ENCODE data around the gene PRKG1. TPM values are rescaled to one million over a fixed set of nuclear protein-coding genes. Genes with fewer than 3 reads are reported as not detected.

Gene PRKG1
- polyA plus RNA-seq, 1 donor (not counting 4 experiments of a cell fraction or from before 2014, with no cell fraction given), result 0.24 TPM

- DNase-seq (ENCODE audit: low read depth, low spot score), result no peak
- H3K27me3 ChIP-seq (ENCODE audit: control insufficient read depth, extremely low read depth, insufficient read depth, low read length), result no peaks in the 10 kb centered on the region
- peaks cover 9% of the 10 kb centered on the region for H3K4me1 ChIP-seq (ENCODE audit: control insufficient read depth, extremely low read depth, insufficient read depth, low read length)
- TF ChIP-seq, protein P1, sequence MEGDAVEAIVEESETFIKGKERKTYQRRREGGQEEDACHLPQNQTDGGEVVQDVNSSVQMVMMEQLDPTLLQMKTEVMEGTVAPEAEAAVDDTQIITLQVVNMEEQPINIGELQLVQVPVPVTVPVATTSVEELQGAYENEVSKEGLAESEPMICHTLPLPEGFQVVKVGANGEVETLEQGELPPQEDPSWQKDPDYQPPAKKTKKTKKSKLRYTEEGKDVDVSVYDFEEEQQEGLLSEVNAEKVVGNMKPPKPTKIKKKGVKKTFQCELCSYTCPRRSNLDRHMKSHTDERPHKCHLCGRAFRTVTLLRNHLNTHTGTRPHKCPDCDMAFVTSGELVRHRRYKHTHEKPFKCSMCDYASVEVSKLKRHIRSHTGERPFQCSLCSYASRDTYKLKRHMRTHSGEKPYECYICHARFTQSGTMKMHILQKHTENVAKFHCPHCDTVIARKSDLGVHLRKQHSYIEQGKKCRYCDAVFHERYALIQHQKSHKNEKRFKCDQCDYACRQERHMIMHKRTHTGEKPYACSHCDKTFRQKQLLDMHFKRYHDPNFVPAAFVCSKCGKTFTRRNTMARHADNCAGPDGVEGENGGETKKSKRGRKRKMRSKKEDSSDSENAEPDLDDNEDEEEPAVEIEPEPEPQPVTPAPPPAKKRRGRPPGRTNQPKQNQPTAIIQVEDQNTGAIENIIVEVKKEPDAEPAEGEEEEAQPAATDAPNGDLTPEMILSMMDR (optimal IDR thresholded peaks at IDR 0.05 in 1 of 3, IDR thresholded peaks at IDR 0.05 in 1 of 3, conservative IDR thresholded peaks at IDR 0.05 in 1 of 3; ENCODE audit: extremely low read depth in 1 of 3, insufficient read depth in 2 of 3, low read length in 3 of 3), result no peak
- no peak for TF ChIP-seq EZH2 (IDR thresholded peaks at IDR 0.05; ENCODE audit: low read length)
- no peak overlapping the region for H3K9ac ChIP-seq (ENCODE audit: control insufficient read depth, extremely low read depth, insufficient read depth, low read length)
- dilution Hi-C loops (cut with MboI; ENCODE audit: extremely low pct_ligation_motif_present, low sequenced_read_pairs), result no loop called here
- no peak overlapping the region for H3K27ac ChIP-seq (ENCODE audit: control insufficient read depth, insufficient read depth, low read length)
- H3K9me3 ChIP-seq (ENCODE audit: control insufficient read depth, low read depth, low read length), result no peaks in the 10 kb centered on the region
- no peak overlapping the region for H3K4me2 ChIP-seq (ENCODE audit: control insufficient read depth, extremely low read depth, insufficient read depth, low read depth, low read length)
- no peaks in the 10 kb centered on the region for H3K36me3 ChIP-seq (ENCODE audit: control insufficient read depth in 2 of 2, extremely low read depth in 1 of 2, insufficient read depth in 2 of 2, low read length in 2 of 2)
- no peaks in the 10 kb centered on the region for H3K9me1 ChIP-seq (ENCODE audit: control insufficient read depth, extremely low read depth, insufficient read depth, low read length)
- H3K4me3 ChIP-seq (ENCODE audit: control insufficient read depth in 2 of 3, extremely low read depth in 1 of 3, insufficient read depth in 2 of 3, low read depth in 1 of 3, low read length in 3 of 3), result no peak overlapping the region
- no peaks in the 10 kb centered on the region for H3K79me2 ChIP-seq (ENCODE audit: control insufficient read depth, insufficient read depth, low read length)
- no peaks in the 10 kb centered on the region for H4K20me1 ChIP-seq (ENCODE audit: control insufficient read depth, extremely low read depth, insufficient read depth, low read length)
- no peak overlapping the region for H2AFZ ChIP-seq (ENCODE audit: control insufficient read depth, low read length)
- FAIRE-seq, result peak; percentile 72
Measured at GRCh38 chr10:51029172-51029641, 45.1 kb upstream of the PRKG1 start.

- Histone ChIP-seq H3K4me3 (ENCODE audit: control insufficient read depth in 2 of 3, extremely low read depth in 1 of 3, insufficient read depth in 2 of 3, low read depth in 1 of 3, low read length in 3 of 3) (no peak overlapping the region), H2AFZ (ENCODE audit: control insufficient read depth, low read length) (no peak overlapping the region), H3K4me1 (ENCODE audit: control insufficient read depth, extremely low read depth, insufficient read depth, low read length) (peaks cover 9% of the 10 kb centered on the region), H3K9me3 (ENCODE audit: control insufficient read depth, low read depth, low read length) (no peaks in the 10 kb centered on the region), H3K27ac (ENCODE audit: control insufficient read depth, insufficient read depth, low read length) (no peak overlapping the region), H3K36me3 (ENCODE audit: control insufficient read depth in 2 of 2, extremely low read depth in 1 of 2, insufficient read depth in 2 of 2, low read length in 2 of 2) (no peaks in the 10 kb centered on the region), H4K20me1 (ENCODE audit: control insufficient read depth, extremely low read depth, insufficient read depth, low read length) (no peaks in the 10 kb centered on the region), H3K27me3 (ENCODE audit: control insufficient read depth, extremely low read depth, insufficient read depth, low read length) (no peaks in the 10 kb centered on the region), H3K9ac (ENCODE audit: control insufficient read depth, extremely low read depth, insufficient read depth, low read length) (no peak overlapping the region), H3K79me2 (ENCODE audit: control insufficient read depth, insufficient read depth, low read length) (no peaks in the 10 kb centered on the region), H3K4me2 (ENCODE audit: control insufficient read depth, extremely low read depth, insufficient read depth, low read depth, low read length) (no peak overlapping the region), H3K9me1 (ENCODE audit: control insufficient read depth, extremely low read depth, insufficient read depth, low read length) (no peaks in the 10 kb centered on the region)
- TF ChIP-seq, protein P1 (optimal IDR thresholded peaks at IDR 0.05 in 1 of 3, IDR thresholded peaks at IDR 0.05 in 1 of 3, conservative IDR thresholded peaks at IDR 0.05 in 1 of 3; ENCODE audit: extremely low read depth in 1 of 3, insufficient read depth in 2 of 3, low read length in 3 of 3), result no peak
- no peak for TF ChIP-seq EZH2 (IDR thresholded peaks at IDR 0.05; ENCODE audit: low read length)
- DNase-seq (ENCODE audit: low read depth, low spot score) (no peak), FAIRE-seq (peak; percentile 23)
- dilution Hi-C loops (cut with MboI; ENCODE audit: extremely low pct_ligation_motif_present, low sequenced_read_pairs), result no loop called here
Measured at GRCh38 chr10:51030480-51030879, 43.8 kb upstream of the PRKG1 start.

All from keratinocyte (primary cell).